ENCODE data around the gene PCYT1A. TPM values are rescaled to one million over a fixed set of nuclear protein-coding genes. Genes with fewer than 3 reads are reported as not detected.
"Not testable (repeated sequence)": the region's sequence is repeated elsewhere in the genome, so short reads cannot be mapped to it uniquely, and the experiment has no call there.

The PCYT1A gene
- polyA plus RNA-seq, 3 donors = 24.3 to 99.6 (median 31.6) TPM

GRCh38 chr3:196302960-196303359, 15.4 kb upstream of the PCYT1A start:
- H3K36me3 ChIP-seq (replicated peaks in 1 of 2; ENCODE audit: control insufficient read depth in 1 of 2, insufficient read depth in 2 of 2, low read length in 2 of 2); H3K4me3 Mint-ChIP-seq; H3K4me1 Mint-ChIP-seq; H3K27ac Mint-ChIP-seq; H3K4me1 ChIP-seq (ENCODE audit: control insufficient read depth in 1 of 2, insufficient read depth in 2 of 2, low read length in 2 of 2); H3K79me2 ChIP-seq (ENCODE audit: insufficient read depth, low read length); H3K9ac ChIP-seq (ENCODE audit: insufficient read depth, low read length, poor library complexity, severe bottlenecking); DNase-seq; H3K27me3 ChIP-seq (ENCODE audit: control insufficient read depth in 2 of 2, insufficient read depth in 2 of 2, low read length in 2 of 2); H3K9me3 ChIP-seq (replicated peaks in 1 of 2; ENCODE audit: control insufficient read depth in 1 of 2, insufficient read depth in 1 of 2, low read length in 2 of 2); H3K4me3 ChIP-seq (replicated peaks in 1 of 3; ENCODE audit: low read depth in 2 of 3, low read length in 3 of 3); H3K9me3 Mint-ChIP-seq; H4K20me1 ChIP-seq (ENCODE audit: insufficient read depth, low read length); H3K4me2 ChIP-seq (replicated peaks; ENCODE audit: extremely low read depth, low read length, poor library complexity, severe bottlenecking); H3K36me3 Mint-ChIP-seq; H2AFZ ChIP-seq (ENCODE audit: insufficient read depth, low read depth, low read length, poor library complexity, severe bottlenecking); intact Hi-C loops (cut with micrococcal nuclease); H3K27ac ChIP-seq (ENCODE audit: low read depth in 1 of 2, low read length in 2 of 2); H3K27me3 Mint-ChIP-seq (ENCODE audit: low read depth in 3 of 3): not testable (repeated sequence)
- WGBS (ENCODE audit: insufficient coverage) = no CpG with 5 or more reads among the region's 8 CpGs

DNA sequence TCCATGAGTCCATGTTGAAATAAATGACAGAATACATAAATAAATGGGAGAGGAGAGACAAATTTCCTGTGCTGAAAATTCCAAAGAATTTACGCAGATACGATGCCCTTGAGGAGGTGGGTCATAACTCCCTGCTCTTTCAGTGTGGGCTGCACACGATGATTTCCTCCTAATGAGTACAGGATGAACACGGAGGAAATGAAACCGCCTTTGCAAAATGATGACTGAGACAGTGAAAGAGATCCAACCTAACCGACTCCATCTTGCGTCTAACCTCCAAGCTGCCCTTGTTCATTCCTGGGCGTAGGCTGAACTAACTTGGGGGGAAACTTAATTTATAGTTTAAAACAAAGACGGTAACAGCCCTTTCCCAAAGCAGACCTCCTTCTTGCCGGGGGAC, 15.0 kb upstream of the PCYT1A start:
- H3K9me3 Mint-ChIP-seq; H3K36me3 Mint-ChIP-seq; H3K27me3 Mint-ChIP-seq (ENCODE audit: low read depth in 3 of 3); H3K4me1 ChIP-seq (ENCODE audit: control insufficient read depth in 1 of 2, insufficient read depth in 2 of 2, low read length in 2 of 2); H3K4me3 ChIP-seq (replicated peaks in 1 of 3; ENCODE audit: low read depth in 2 of 3, low read length in 3 of 3); H3K4me3 Mint-ChIP-seq; H3K9ac ChIP-seq (ENCODE audit: insufficient read depth, low read length, poor library complexity, severe bottlenecking); H3K4me2 ChIP-seq (replicated peaks; ENCODE audit: extremely low read depth, low read length, poor library complexity, severe bottlenecking); H3K27me3 ChIP-seq (ENCODE audit: control insufficient read depth in 2 of 2, insufficient read depth in 2 of 2, low read length in 2 of 2); H3K9me3 ChIP-seq (replicated peaks in 1 of 2; ENCODE audit: control insufficient read depth in 1 of 2, insufficient read depth in 1 of 2, low read length in 2 of 2); H3K4me1 Mint-ChIP-seq; H3K36me3 ChIP-seq (replicated peaks in 1 of 2; ENCODE audit: control insufficient read depth in 1 of 2, insufficient read depth in 2 of 2, low read length in 2 of 2); H3K27ac ChIP-seq (ENCODE audit: low read depth in 1 of 2, low read length in 2 of 2); intact Hi-C loops (cut with micrococcal nuclease); H4K20me1 ChIP-seq (ENCODE audit: insufficient read depth, low read length); H3K79me2 ChIP-seq (ENCODE audit: insufficient read depth, low read length); DNase-seq: not testable (repeated sequence)
- H2AFZ ChIP-seq (ENCODE audit: insufficient read depth, low read depth, low read length, poor library complexity, severe bottlenecking) = peak overlapping the region; percentile 52
- WGBS (ENCODE audit: insufficient coverage) = 57% methylated on average over 2 of the region's 10 CpGs
- H3K27ac Mint-ChIP-seq = peak overlapping the region in 3 of 7 donors; percentile 14 to 70 (median 26)

DNA sequence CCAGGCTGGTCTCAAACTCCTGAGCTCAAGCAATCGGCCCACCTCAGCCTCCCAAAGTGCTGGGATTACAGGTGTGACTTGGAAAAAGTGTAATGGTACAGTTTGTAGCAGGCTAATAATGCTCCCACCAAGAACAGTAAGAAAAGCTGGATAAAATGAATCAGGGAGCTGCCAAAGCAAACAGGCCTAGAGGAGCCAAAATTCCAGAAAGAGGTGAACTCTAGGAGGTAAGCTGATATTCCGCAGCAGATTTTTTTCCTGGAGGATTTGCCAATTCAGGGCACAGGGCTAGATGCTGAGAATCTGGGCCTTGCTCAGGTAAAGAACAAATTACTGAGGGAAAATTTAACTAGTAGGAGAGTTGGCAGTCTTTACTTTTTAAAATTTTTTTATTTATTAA, 11.0 kb upstream of the PCYT1A start:
- Histone ChIP-seq H3K9ac (ENCODE audit: insufficient read depth, low read length, poor library complexity, severe bottlenecking) (no peak overlapping the region), H3K9me3 (replicated peaks in 1 of 2; ENCODE audit: control insufficient read depth in 1 of 2, insufficient read depth in 1 of 2, low read length in 2 of 2) (no peaks in the 10 kb centered on the region), H3K4me1 (ENCODE audit: control insufficient read depth in 1 of 2, insufficient read depth in 2 of 2, low read length in 2 of 2) (peaks cover 0 to 3% of the 10 kb centered on the region in 2 donors), H3K79me2 (ENCODE audit: insufficient read depth, low read length) (no peaks in the 10 kb centered on the region), H3K4me2 (replicated peaks; ENCODE audit: extremely low read depth, low read length, poor library complexity, severe bottlenecking) (no peak overlapping the region), H3K4me3 (replicated peaks in 1 of 3; ENCODE audit: low read depth in 2 of 3, low read length in 3 of 3) (no peak overlapping the region), H2AFZ (ENCODE audit: insufficient read depth, low read depth, low read length, poor library complexity, severe bottlenecking) (no peak overlapping the region), H3K36me3 (replicated peaks in 1 of 2; ENCODE audit: control insufficient read depth in 1 of 2, insufficient read depth in 2 of 2, low read length in 2 of 2) (no peaks in the 10 kb centered on the region), H3K27me3 (ENCODE audit: control insufficient read depth in 2 of 2, insufficient read depth in 2 of 2, low read length in 2 of 2) (no peaks in the 10 kb centered on the region), H3K27ac (ENCODE audit: low read depth in 1 of 2, low read length in 2 of 2) (no peak overlapping the region), H4K20me1 (ENCODE audit: insufficient read depth, low read length) (no peaks in the 10 kb centered on the region)
- H3K4me1 Mint-ChIP-seq = peaks cover 6% of the 10 kb centered on the region
- H3K4me3 Mint-ChIP-seq = no peak overlapping the region
- H3K36me3 Mint-ChIP-seq = peaks cover 0 to 2% of the 10 kb centered on the region in 2 donors
- 100% methylated on average over 1 of the region's 2 CpGs for WGBS (ENCODE audit: insufficient coverage)
- DNase-seq = no peak
- no peaks in the 10 kb centered on the region for H3K9me3 Mint-ChIP-seq
- intact Hi-C loops (cut with micrococcal nuclease) = no loop called here
- no peaks in the 10 kb centered on the region for H3K27me3 Mint-ChIP-seq (ENCODE audit: low read depth in 3 of 3)
- H3K27ac Mint-ChIP-seq = no peak overlapping the region
- TF ChIP-seq, protein P1, sequence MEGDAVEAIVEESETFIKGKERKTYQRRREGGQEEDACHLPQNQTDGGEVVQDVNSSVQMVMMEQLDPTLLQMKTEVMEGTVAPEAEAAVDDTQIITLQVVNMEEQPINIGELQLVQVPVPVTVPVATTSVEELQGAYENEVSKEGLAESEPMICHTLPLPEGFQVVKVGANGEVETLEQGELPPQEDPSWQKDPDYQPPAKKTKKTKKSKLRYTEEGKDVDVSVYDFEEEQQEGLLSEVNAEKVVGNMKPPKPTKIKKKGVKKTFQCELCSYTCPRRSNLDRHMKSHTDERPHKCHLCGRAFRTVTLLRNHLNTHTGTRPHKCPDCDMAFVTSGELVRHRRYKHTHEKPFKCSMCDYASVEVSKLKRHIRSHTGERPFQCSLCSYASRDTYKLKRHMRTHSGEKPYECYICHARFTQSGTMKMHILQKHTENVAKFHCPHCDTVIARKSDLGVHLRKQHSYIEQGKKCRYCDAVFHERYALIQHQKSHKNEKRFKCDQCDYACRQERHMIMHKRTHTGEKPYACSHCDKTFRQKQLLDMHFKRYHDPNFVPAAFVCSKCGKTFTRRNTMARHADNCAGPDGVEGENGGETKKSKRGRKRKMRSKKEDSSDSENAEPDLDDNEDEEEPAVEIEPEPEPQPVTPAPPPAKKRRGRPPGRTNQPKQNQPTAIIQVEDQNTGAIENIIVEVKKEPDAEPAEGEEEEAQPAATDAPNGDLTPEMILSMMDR (IDR thresholded peaks at IDR 0.05) = no peak

Data from CD14-positive monocyte (primary cell).